GM20431 (cell line): ENCODE measurements around the gene JAG2.

Source experiments
- in situ Hi-C: fragments of 300-500 bp; cut with MseI, MboI; formaldehyde crosslinking; loops from one replicate; pipeline ENCODE4 v1.15.0; 2020; ENCODE audit warnings: low sequenced_read_pairs; ENCODE audit not compliant: unreplicated experiment

The JAG2 gene

GRCh38 chr14:105155071-105155651, 13.4 kb downstream of the JAG2 start:
- in situ Hi-C loops: no loop called here

- in situ Hi-C loops: no loop called here
Observed at GRCh38 chr14:105154476-105154871, 14.1 kb downstream of the JAG2 start.

DNA sequence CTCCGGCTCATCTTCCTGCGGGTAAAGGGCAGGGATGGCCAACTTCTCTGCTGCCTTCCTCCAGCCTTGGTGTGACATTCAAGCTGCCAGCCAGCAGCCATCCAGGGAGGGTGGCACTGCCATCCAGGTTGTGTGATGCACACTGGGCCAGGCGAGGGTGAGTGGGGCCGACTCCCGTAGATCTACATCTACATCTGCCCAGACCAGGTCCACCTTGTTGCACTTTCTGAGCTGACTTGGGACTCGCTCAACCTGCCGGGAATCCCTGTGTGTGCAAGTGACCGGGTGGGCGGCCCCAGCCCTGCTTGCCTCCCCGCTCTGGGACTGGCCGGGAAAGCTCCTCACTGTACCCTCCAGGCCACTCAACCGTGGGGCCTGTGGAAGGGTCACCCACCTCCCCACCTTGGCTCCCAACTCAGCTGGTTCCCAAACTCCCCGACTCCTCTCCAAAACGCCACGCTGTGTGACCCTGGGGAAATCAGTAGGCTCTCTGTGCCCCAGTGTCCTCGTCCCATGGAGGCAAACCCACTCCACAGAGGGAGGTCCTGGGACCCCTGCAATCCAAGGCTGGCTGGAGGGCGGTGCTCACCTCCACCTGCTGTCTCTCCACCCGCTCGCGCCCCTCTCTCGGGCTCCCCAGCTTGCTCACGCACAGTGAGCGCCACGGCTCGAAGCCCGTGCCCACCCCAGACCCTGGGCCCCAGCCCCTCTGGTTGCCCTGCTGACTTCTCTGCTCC, 14.7 kb downstream of the JAG2 start:
- in situ Hi-C loops: no loop called here

DNA sequence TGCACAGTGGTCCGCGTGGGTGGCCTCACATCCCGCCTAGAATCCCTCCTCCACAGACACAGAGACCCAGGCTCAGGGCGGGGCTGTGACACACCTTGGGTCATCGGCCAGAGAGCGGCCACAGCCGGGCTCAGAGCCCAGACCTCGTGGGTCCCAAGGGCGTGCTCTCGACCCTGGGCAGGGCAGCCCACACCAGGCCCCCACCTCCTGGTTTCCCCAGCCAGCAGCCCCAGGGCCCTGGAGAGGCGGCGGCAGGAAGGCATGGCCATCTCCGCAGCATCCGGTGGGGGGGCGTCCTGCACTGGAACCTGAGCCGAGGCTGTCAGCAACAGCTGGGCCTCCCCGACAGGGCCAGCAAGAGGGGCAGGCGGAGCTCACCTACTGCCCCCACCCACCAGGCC, 15.2 kb downstream of the JAG2 start:
- in situ Hi-C loops: no loop called here

DNA sequence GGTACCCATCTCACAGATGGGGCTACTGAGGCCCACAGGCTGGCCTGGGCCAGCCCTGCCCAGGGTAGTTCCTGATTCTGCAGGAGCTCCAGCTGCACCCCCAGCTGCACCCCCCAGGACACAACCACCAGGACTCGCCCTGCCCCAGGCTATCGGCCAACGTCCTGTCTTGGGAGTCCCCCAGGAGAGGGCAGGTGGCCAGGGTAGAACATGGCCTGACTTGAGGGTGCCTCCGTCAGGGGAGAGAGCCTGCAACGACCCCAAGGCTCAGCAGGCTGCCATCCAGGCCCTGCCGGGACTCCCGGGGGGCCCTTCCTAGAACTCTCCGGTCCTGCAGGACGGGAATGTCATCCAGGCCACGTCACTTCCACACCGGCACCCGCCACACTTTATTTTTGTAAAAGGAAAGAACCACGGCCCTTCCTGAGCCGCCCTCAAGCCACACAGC, 15.8 kb downstream of the JAG2 start:
- in situ Hi-C loops: no loop called here

GRCh38 chr14:105151838-105152793, 16.5 kb downstream of the JAG2 start:
- in situ Hi-C loops: no loop called here

DNA sequence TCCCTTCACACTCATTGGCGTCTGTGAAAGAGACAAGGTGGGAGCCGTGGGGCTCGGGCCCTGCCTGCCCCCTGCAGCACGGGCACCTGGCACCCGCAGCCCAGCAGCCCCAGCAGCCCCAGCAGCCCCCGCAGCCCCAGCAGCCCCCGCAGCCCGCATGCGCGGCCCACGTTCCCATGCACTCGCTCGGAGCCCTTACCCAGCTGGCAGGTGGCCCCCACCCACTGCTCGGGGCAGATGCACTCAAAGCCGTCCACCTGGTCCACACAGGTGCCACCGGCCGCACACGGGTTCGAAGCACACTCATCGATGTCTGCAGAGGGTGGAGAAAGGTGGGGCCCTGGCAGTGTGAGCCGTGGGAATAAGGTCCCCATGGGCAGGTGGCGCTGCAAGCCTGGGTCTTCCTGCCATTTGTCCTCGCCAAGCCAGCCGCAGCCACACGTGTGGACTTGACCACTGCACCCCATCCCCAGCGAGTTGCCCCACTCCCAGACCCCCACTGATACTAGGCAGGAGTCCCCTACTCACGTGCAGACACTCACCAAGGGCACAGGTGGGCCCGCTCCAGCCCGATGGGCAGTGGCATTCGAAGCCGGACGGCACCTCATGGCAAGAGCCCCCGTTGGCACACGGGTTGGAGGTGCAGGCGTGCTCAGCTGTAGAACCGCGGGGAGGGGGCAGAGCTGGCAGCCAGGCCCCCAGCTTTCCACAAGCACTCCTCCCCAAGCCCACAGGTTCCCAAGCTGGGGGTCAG, 17.3 kb downstream of the JAG2 start:
- in situ Hi-C loops: no loop called here

GRCh38 chr14:105150368-105151083, 18.1 kb downstream of the JAG2 start:
- in situ Hi-C loops: no loop called here

DNA sequence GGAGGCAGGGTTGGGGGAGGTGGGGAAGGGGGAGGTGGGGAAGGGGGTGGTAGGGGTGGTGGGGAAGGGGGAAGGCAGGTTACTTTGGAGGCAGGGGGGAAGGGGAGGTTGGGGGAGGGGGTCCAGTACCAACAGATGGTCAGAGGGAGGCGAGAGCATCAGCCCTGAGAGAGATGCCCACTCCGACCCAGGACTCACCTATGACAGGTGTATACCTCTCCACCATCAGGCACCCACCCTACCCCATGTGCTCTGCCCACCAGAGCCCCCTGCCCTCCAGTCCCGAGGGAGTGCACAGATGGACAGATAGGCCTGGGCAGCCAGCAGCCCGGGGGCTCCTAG, 18.6 kb downstream of the JAG2 start:
- in situ Hi-C loops: no loop called here

DNA sequence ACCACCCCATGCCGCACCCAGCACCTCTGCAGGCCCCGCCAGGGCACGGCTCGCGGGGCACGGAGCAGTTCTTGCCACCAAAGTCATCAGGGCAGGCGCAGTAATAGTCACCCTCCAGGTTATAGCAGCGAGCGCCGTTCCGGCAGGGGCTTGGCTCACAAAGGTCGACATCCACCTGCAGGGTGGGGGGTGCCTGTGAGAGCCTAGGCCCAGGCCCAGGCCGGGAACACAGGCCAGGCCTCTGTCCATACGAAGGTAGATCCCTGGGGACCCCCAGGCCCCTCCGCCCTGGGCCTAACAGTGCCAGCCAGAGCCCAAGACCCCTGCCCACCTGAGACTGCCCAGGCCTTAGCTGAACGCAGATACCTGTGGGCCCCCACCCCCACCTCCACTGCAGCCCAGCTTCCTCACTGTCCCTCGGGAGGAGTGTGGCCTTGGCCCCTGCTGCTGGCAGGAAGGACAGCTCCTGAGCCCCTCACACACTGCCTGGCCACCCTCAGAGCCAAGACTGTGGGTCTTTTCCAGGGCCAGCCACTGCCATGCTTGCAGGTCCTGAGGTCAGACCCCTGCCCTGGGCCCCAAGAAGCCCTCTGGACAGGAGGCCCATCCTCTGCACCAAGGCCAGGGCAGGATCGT, 19.3 kb downstream of the JAG2 start:
- in situ Hi-C loops: no loop called here

DNA sequence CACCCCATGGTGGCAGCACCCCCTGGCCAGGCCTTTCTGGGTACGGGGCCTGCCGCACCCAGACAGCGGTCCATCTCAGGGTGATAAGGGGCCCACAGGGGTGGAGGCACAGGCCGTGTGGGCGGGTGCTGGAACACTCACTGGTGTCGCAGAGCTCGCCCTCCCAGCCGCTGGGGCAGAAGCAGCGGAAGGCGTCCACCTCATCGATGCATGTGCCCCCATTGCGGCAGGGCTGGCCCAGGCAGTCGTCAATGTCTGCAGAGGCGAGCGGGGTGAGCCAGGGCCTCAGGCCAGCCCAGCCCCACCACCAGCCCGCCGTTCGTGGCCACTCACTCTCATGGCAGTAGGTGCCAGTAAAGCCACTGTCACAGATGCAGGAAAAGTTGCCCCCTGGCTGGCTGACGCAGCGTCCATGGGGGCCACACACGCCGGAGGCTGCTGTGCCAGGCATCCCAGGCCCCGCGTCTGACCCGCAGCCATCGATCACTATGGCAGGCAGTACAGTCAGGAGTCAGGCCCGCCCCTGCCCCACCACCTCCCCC, 19.9 kb downstream of the JAG2 start:
- in situ Hi-C loops: no loop called here

DNA sequence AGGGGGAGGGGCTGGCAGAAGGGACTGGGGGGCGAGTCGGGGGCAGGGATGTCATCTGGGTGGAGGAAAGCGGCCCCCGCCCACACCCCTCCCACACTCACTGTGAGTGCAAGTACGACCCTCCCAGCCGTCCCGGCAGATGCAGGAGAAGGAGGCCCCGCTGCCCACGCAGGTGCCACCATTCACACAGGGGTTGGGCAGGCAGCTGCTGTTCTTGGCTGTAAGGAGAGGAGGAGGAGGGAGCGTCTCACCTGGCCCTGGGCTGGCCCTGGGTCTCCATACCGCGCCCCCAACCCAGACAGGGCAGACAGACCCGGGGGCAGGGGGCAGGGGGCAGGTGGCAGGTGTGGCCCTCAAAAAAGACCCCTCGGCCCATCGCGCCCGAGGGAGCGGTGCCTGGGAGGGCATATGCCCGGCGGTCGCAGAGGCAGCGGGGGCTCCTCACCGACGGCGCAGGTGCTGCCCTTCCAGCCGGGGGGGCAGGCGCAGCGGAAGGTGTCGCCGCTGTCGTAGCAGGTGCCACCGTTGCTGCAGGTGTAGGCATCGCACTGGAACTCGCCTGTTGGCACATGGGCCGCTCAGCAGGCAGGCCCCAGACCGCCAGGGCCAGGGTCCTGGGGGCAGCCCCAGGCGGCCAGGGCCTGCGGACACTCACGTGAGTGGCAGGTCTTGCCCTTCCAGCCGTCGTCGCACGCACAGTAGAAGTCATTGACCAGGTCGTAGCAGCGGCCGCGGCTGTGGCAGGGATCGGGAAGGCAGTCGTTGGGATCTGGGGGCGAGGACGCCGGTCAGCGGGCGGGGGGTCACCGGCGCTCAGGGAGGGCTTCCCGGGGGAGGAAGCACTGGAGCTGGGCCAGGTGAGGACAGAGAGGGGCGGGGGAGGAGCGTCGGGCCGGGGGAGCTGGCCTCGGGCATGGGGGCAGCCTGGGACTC, 20.6 kb downstream of the JAG2 start:
- in situ Hi-C loops: no loop called here

DNA sequence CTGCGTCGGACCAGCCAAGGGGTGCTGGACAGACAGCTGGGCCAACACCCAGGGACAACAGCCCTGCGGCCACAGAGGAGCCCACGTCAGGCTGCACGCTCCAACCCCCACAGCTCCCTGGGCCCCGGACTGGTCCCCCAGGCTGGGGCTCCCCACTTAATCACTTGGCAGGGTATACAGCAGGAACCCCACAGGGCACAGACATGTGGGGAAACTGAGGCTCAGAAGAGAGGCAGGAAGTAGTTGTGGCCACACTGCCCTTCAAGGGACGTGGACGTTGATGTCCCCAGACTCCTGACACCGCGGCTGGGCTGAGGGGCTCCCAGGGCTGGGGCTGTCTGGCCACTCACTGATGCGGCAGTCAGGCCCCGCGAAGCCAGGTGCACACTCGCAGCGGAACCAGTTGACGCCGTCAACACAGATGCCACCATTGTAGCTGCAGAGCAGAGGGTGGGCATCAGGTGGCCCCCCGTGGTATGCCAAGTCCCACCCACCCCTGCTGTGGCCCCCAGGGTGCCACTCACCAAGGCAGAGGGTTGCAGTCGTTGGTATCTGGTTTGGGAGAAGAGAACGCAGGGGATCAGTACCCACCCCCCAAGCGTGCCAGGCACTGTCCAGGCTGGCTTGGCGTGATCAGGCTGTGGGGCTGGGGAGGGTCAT, 21.5 kb downstream of the JAG2 start:
- in situ Hi-C loops: no loop called here

GRCh38 chr14:105146181-105146975, 22.2 kb downstream of the JAG2 start:
- in situ Hi-C loops: no loop called here

DNA sequence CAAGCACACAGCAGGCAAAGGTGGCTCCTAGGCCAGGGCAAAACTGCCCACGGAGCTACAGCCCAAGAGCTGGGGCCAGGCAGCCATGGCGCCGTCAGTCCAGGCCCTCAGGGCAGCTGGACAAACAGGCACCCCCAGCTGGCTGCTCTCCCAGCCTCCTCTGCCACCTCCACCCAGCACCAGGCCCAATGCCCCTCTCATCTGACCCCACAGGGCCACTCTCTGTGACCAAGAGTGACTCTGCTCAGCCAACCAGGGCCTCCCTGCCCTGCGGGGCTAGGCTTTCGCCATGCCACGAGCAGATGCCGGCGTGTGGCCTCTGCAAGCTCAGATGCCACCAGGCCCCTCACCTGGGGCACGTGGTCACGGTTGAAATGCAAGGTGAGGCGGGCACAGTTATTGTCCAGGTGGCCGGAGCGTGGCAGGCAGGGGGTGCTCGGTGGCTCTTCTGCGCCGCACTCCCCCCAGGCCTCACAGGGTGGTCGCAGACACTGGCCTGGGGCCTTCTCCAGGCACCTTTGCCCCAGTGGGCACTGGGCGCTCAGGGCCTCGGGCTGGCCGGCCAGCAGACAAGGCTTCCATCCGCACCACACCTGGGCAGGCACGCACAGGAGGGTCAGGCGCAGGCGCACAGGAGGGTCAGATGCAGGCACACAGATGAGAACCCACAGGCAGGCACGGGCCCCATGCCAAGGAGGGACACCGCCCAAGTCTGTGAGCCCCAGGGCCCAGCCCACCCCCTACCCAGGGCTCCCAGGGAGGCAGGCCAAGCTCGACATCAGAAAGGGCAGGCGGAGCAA, 23.0 kb downstream of the JAG2 start:
- in situ Hi-C loops: no loop called here
